KBM-7 (cell line): ENCODE data around the gene MED23.
"Not testable (repeated sequence)": the region's sequence is repeated elsewhere in the genome, so short reads cannot be mapped to it uniquely, and the experiment has no call there.

Experiments
- DNase-seq: peaks from one replicate; pipeline ENCODE4 v3.0.0-alpha.2; 2015
- in situ Hi-C: fragments of 300-500 bp; cut with MboI; formaldehyde crosslinking; loops from 2 replicates; pipeline ENCODE4 v1.14.3; 2020; ENCODE audit warnings: low sequenced_read_pairs, low pct_unique_long_range_greater_than_20kb, mixed read lengths

Gene MED23

GRCh38 chr6:131586543-131586942 is 41.5 kb downstream of the MED23 start:
- no peak for DNase-seq
- in situ Hi-C loops, result no loop called here

GRCh38 chr6:131581523-131581922 is 46.5 kb downstream of the MED23 start:
- in situ Hi-C loops, result no loop called here

GRCh38 chr6:131575834-131576478 is 52.1 kb downstream of the MED23 start:
- in situ Hi-C loops, result no loop called here
- no peak for DNase-seq

More at GRCh38 chr6:131581523-131581922, 46.5 kb downstream of the MED23 start:
- DNase-seq, result no peak

GRCh38 chr6:131574686-131575085 is 53.4 kb downstream of the MED23 start:
- no peak for DNase-seq
- in situ Hi-C loops, result no loop called here

- DNase-seq, result no peak
- in situ Hi-C loops, result no loop called here
These were observed 53.9 kb downstream of the MED23 start for GRCh38 chr6:131574133-131574532.

GRCh38 chr6:131572686-131573415 is 55.2 kb downstream of the MED23 start, which contains the start of gene ARG1:
ARG1 (plus strand) TSS chr6:131573226; CDS start chr6:131573283, 57 bp downstream.
- in situ Hi-C loops, result no loop called here

GRCh38 chr6:131568726-131569125 is 59.3 kb downstream of the MED23 start:
- in situ Hi-C loops, result no loop called here
- DNase-seq, result no peak

More at GRCh38 chr6:131572686-131573415, 55.2 kb downstream of the MED23 start, which contains the start of gene ARG1:
- DNase-seq, result no peak

- in situ Hi-C loops, result no loop called here
- DNase-seq, result peak; percentile 60
These were observed 63.0 kb downstream of the MED23 start for GRCh38 chr6:131565056-131565455.

- in situ Hi-C loops, result no loop called here
- DNase-seq, result no peak
These were observed 65.9 kb downstream of the MED23 start for GRCh38 chr6:131561925-131562707.

GRCh38 chr6:131558922-131559321 is 69.1 kb downstream of the MED23 start:
- DNase-seq, result no peak
- in situ Hi-C loops, result no loop called here

GRCh38 chr6:131555992-131556391 is 72.0 kb downstream of the MED23 start:
- in situ Hi-C loops, result no loop called here

GRCh38 chr6:131552572-131552971 is 75.5 kb downstream of the MED23 start:
- in situ Hi-C loops, result no loop called here
- DNase-seq, result no peak

More at GRCh38 chr6:131555992-131556391, 72.0 kb downstream of the MED23 start:
- no peak for DNase-seq

GRCh38 chr6:131551902-131552301 is 76.1 kb downstream of the MED23 start:
- no peak for DNase-seq
- in situ Hi-C loops, result no loop called here

GRCh38 chr6:131549811-131550210 is 78.2 kb downstream of the MED23 start:
- DNase-seq, result no peak
- in situ Hi-C loops, result no loop called here

- DNase-seq, result no peak
- in situ Hi-C loops, result no loop called here
These were observed 79.6 kb downstream of the MED23 start for GRCh38 chr6:131548441-131548840.

- DNase-seq, result no peak
- in situ Hi-C loops, result no loop called here
These were observed 80.6 kb downstream of the MED23 start for GRCh38 chr6:131547488-131547887.

GRCh38 chr6:131545317-131545716 is 82.7 kb downstream of the MED23 start:
- in situ Hi-C loops, result no loop called here

GRCh38 chr6:131538615-131539014 is 89.4 kb downstream of the MED23 start:
- DNase-seq, in situ Hi-C loops: not testable (repeated sequence)

More at GRCh38 chr6:131545317-131545716, 82.7 kb downstream of the MED23 start:
- no peak for DNase-seq

GRCh38 chr6:131532580-131533039 is 95.4 kb downstream of the MED23 start:
- in situ Hi-C loops, result no loop called here
- DNase-seq, result no peak

GRCh38 chr6:131531681-131532080 is 96.4 kb downstream of the MED23 start:
- in situ Hi-C loops, DNase-seq: not testable (repeated sequence)
